A549 (cell line): ENCODE measurements around the gene SLC2A6. TPM values are rescaled to one million over a fixed set of nuclear protein-coding genes. Genes with fewer than 3 reads are reported as not detected.
A peak's percentile ranks its signal among the peaks of the same experiment; 100 is the strongest.

ENCODE experiments used
- ATAC-seq, 2 experiments: fragments of 200-7000 bp in 1 of 2; fragments of >200 bp in 1 of 2; cut with Nextera tagmentation in 1 of 2; cut with Tn5 transposase in 1 of 2; 3 replicates each; pipeline versions ENCODE4 v1.8.0 to v1.9.1; 2018 to 2020; ENCODE audit warnings: mild to moderate bottlenecking in 1 of 2, moderate library complexity in 1 of 2
- CTCF ChIA-PET: fragments of 300-600 bp; sonication (Branson Sonifier 250); formaldehyde crosslinking; extraction: SDS; loops from one replicate; lab custom pipeline; 2021; ENCODE audit warnings: antibody characterized with exemption, inconsistent platforms; lab: Yijun Ruan, JAX
- POLR2A ChIA-PET: fragments of 350-600 bp; formaldehyde crosslinking; extraction: SDS; loops from one replicate; lab custom pipeline; 2021; ENCODE audit warnings: antibody characterized with exemption, inconsistent platforms; lab: Yijun Ruan, JAX
- DNase-seq, 2 experiments: peaks; one replicate each; pipeline versions ENCODE4 v3.0.0 to v3.0.0-alpha.2; 2011 to 2016; ENCODE audit warnings: low read depth in 1 of 2, low spot score in 1 of 2
- FAIRE-seq: peaks from 2 replicates; lab custom pipeline; 2011; peaks lifted over from hg19 to GRCh38; lab: Jason Lieb, UNC
- H3K27ac ChIP-seq, 2 experiments: fragments of >200 bp; sonication (Bioruptor Twin); formaldehyde crosslinking; 3 replicates each; pipeline ENCODE4 v1.5.1; 2016 to 2017
- H3K4me1 ChIP-seq: fragments of >200 bp; sonication (Bioruptor Twin); formaldehyde crosslinking; 3 replicates; pipeline ENCODE4 v1.6.1; 2016
- H3K4me2 ChIP-seq: fragments of >200 bp; sonication (Bioruptor Twin); formaldehyde crosslinking; 3 replicates; pipeline ENCODE4 v1.6.1; 2016
- H3K4me3 ChIP-seq: fragments of >200 bp; sonication (Bioruptor Twin); formaldehyde crosslinking; 3 replicates; pipeline ENCODE4 v1.5.1; 2016
- H3K9me3 ChIP-seq: fragments of >200 bp; sonication (Bioruptor Twin); formaldehyde crosslinking; 3 replicates; pipeline ENCODE4 v1.6.1; 2016
- ATOH8 ChIP-seq: fragments of 250-450 bp; sonication (Bioruptor Pico); IDR thresholded peaks from 2 replicates; pipeline ENCODE4 v1.5.0; 2020; ENCODE audit warnings: low read depth, mild to moderate bottlenecking, moderate library complexity
- BCL3 ChIP-seq: fragments of >200 bp; sonication (Bioruptor Twin); formaldehyde crosslinking; IDR thresholded peaks from 3 replicates; pipeline ENCODE4 v1.6.1; 2016
- CBX2 ChIP-seq: fragments of 200-600 bp; sonication (generic); IDR thresholded peaks from 2 replicates; pipeline ENCODE4 v1.6.1; 2016; ENCODE audit warnings: low read depth, mild to moderate bottlenecking, borderline replicate concordance
- CEBPB ChIP-seq, 2 experiments: fragments of >200 bp in 1 of 2; sonication (Bioruptor Twin) in 1 of 2; formaldehyde crosslinking in 1 of 2; IDR thresholded peaks; 2 replicates each; pipeline ENCODE4 v1.6.1; 2012 to 2016
- CTCF ChIP-seq: fragments of >200 bp; sonication (Bioruptor Twin); formaldehyde crosslinking; IDR thresholded peaks from 3 replicates; pipeline ENCODE4 v1.5.1; 2016
- E2F6 ChIP-seq: IDR thresholded peaks from 2 replicates; pipeline ENCODE4 v1.6.1; 2012; ENCODE audit warnings: low read depth, borderline replicate concordance
- EHMT2 ChIP-seq: fragments of 200-600 bp; sonication (generic); IDR thresholded peaks from 2 replicates; pipeline ENCODE4 v1.6.1; 2016; ENCODE audit warnings: antibody characterized with exemption, low read depth, mild to moderate bottlenecking, moderate library complexity
- EP300 ChIP-seq, 2 experiments: fragments of >200 bp; sonication (Bioruptor Twin); formaldehyde crosslinking; IDR thresholded peaks; 2 replicates in 1 of 2; 3 replicates in 1 of 2; pipeline ENCODE4 v1.6.1; 2016 to 2017
- FOXS1 ChIP-seq: fragments of 250-450 bp; sonication (Bioruptor Pico); IDR thresholded peaks from 2 replicates; pipeline ENCODE4 v1.5.0; 2020; ENCODE audit warnings: mild to moderate bottlenecking, moderate library complexity
- HDAC2 ChIP-seq: fragments of 200-600 bp; sonication (generic); IDR thresholded peaks from 2 replicates; pipeline ENCODE4 v1.6.1; 2016
- HMGXB4 ChIP-seq: fragments of 250-450 bp; sonication (Bioruptor Pico); IDR thresholded peaks from 2 replicates; pipeline ENCODE4 v1.5.0; 2021; ENCODE audit warnings: mild to moderate bottlenecking, moderate library complexity, borderline replicate concordance
- HOXB13 ChIP-seq: fragments of 250-450 bp; sonication (Bioruptor Pico); IDR thresholded peaks from 2 replicates; pipeline ENCODE4 v1.5.0; 2020; ENCODE audit warnings: low read depth, mild to moderate bottlenecking, moderate library complexity
- KDM1A ChIP-seq: fragments of 200-600 bp; sonication (generic); IDR thresholded peaks from 2 replicates; pipeline ENCODE4 v1.6.1; 2016; ENCODE audit warnings: low read depth, mild to moderate bottlenecking
- KDM5A ChIP-seq: fragments of 200-600 bp; sonication (generic); IDR thresholded peaks from 2 replicates; pipeline ENCODE4 v1.6.1; 2016; ENCODE audit warnings: antibody characterized with exemption, mild to moderate bottlenecking
- MAZ ChIP-seq: fragments of 150-350 bp; IDR thresholded peaks from 2 replicates; pipeline ENCODE4 v1.6.1; 2014; ENCODE audit warnings: antibody characterized with exemption, low read depth, low read length, borderline replicate concordance
- NFE2L2 ChIP-seq: fragments of 150-350 bp; conservative IDR thresholded peaks from 2 replicates; pipeline ENCODE4 v1.6.1; 2014; ENCODE audit warnings: low read length
- NR3C1 ChIP-seq: fragments of >200 bp; sonication (Bioruptor Twin); formaldehyde crosslinking; IDR thresholded peaks from 3 replicates; pipeline ENCODE4 v1.6.1; 2017
- POLR2A ChIP-seq: IDR thresholded peaks from 2 replicates; pipeline ENCODE4 v1.6.1; 2012; ENCODE audit warnings: mild to moderate bottlenecking, low read length
- POLR2AphosphoS2 ChIP-seq: conservative IDR thresholded peaks from 2 replicates; pipeline ENCODE4 v1.6.1; 2012; ENCODE audit warnings: low read length, improper control_type of control experiment, inconsistent platforms
- RCOR1 ChIP-seq: fragments of 150-350 bp; IDR thresholded peaks from 2 replicates; pipeline ENCODE4 v1.6.1; 2014; ENCODE audit warnings: antibody characterized with exemption, low read length, low read depth
- RFX5 ChIP-seq: fragments of 450-650 bp; IDR thresholded peaks from 2 replicates; pipeline ENCODE4 v1.7.1; 2014; ENCODE audit warnings: antibody characterized with exemption, mild to moderate bottlenecking, moderate library complexity
- SMC3 ChIP-seq: fragments of >200 bp; sonication (Bioruptor Twin); formaldehyde crosslinking; IDR thresholded peaks from 3 replicates; pipeline ENCODE4 v1.6.1; 2018; ENCODE audit warnings: inconsistent platforms
- SREBF2 ChIP-seq: fragments of 450-650 bp; IDR thresholded peaks from 2 replicates; pipeline ENCODE4 v1.6.1; 2014; ENCODE audit warnings: mild to moderate bottlenecking, moderate library complexity
- ZFP36 ChIP-seq: fragments of 450-650 bp; IDR thresholded peaks from 2 replicates; pipeline ENCODE4 v1.6.1; 2014; ENCODE audit warnings: borderline replicate concordance; ENCODE audit not compliant: partially characterized antibody
- ZNF302 ChIP-seq: fragments of 250-450 bp; sonication (Bioruptor Pico); IDR thresholded peaks from 2 replicates; pipeline ENCODE4 v1.9.0; 2021; ENCODE audit warnings: inconsistent platforms, mild to moderate bottlenecking, moderate library complexity
- ZSCAN20 ChIP-seq: fragments of 250-450 bp; sonication (Bioruptor Pico); IDR thresholded peaks from 2 replicates; pipeline ENCODE4 v1.8.0; 2022; ENCODE audit warnings: mild to moderate bottlenecking, moderate library complexity
- WGBS: methylation state at CpG from one replicate; pipeline ENCODE4 v1.1.6; 2017; ENCODE audit errors: missing lambda C conversion rate; 5-methylcytosine and 5-hydroxymethylcytosine counted together
- polyA plus RNA-seq, 4 experiments: library from polyadenylated mRNA; depleted of rRNA in 3 of 4; stranded (reverse); fragments of >200 nt; fragmentation: RNase III in 1 of 4; extraction: RNeasy Plus Mini Kit Qiagen cat#74134 plus additional on column Dnase treatment in 1 of 4; gene quantifications; 2 replicates in 3 of 4; 3 replicates in 1 of 4; pipeline ENCODE4 v1.2.3, GENCODE V29; 2011 to 2017

Gene SLC2A6
- polyA plus RNA-seq, 2 of the 4 experiments (the other 2 are of a cell fraction): 3.7 to 20.5 TPM

- TF ChIP-seq SMC3 (no peak), HOXB13 (CRISPR knock-in tag) (no peak), ZNF302 (CRISPR knock-in tag) (no peak), HDAC2 (no peak), RCOR1 (no peak), ZSCAN20 (no peak), RFX5 (no peak), E2F6 (no peak), NR3C1 (no peak), HMGXB4 (CRISPR knock-in tag) (no peak)
- TF ChIP-seq, all 56 proteins: peak for 0
- H3K4me2 ChIP-seq: no peak overlapping the region
- no peak for ATAC-seq
- CTCF ChIA-PET: interaction anchor here (3.5 kb wide), 1 partner anchor 9 kb away, joined by 28 read pairs; the partner anchor contains the start of gene ADAMTSL2
- WGBS: 51% methylated on average over 5 of the region's 5 CpGs
- POLR2A ChIA-PET: no interaction called here
- no peak for FAIRE-seq
- no peaks in the 10 kb centered on the region for H3K9me3 ChIP-seq
- no peak overlapping the region for H3K27ac ChIP-seq
- no peak overlapping the region for H3K4me3 ChIP-seq
- peaks cover 5% of the 10 kb centered on the region; the same call in 1 of the 3 replicates for H3K4me1 ChIP-seq
- no peak for DNase-seq
Observed at GRCh38 chr9:133524146-133524545, 45.2 kb upstream of the SLC2A6 start.

- Histone ChIP-seq H3K4me1 (peaks cover 5% of the 10 kb centered on the region; the same call in 1 of the 3 replicates), H3K4me3 (no peak overlapping the region), H3K4me2 (no peak overlapping the region), H3K9me3 (no peaks in the 10 kb centered on the region), H3K27ac (no peak overlapping the region)
- ChIA-PET POLR2A (no interaction called here), CTCF (interaction anchor here (0.7 to 3.5 kb wide), 3 partner anchors 10 to 498 kb away, joined by 3 to 28 read pairs (median 3); partner anchors contain the start of gene ADAMTSL2)
- no peak for TF ChIP-seq POLR2A
- no peak for TF ChIP-seq SREBF2
- no peak for TF ChIP-seq EP300 (IDR thresholded peaks at IDR 0.05)
- TF ChIP-seq ATOH8 (CRISPR knock-in tag): no peak
- TF ChIP-seq BCL3: no peak
- no peak for TF ChIP-seq KDM1A
- TF ChIP-seq CTCF: no peak
- TF ChIP-seq HDAC2: no peak
- TF ChIP-seq ZFP36: no peak
- no peak for TF ChIP-seq KDM5A
- no peak for TF ChIP-seq FOXS1 (CRISPR knock-in tag)
- no peak for TF ChIP-seq EHMT2
- TF ChIP-seq POLR2AphosphoS2: no peak
- TF ChIP-seq RFX5: no peak
- TF ChIP-seq CBX2: no peak
- no peak for TF ChIP-seq CEBPB (IDR thresholded peaks at IDR 0.05)
- TF ChIP-seq MAZ: no peak
- TF ChIP-seq NFE2L2: no peak
- TF ChIP-seq HMGXB4 (CRISPR knock-in tag): no peak
- DNase-seq (no peak), ATAC-seq (0 out of 6 replicates have a peak, but pooled peaks of 1 of the 2 experiments have one; percentile 39), FAIRE-seq (no peak)
- WGBS: 81% methylated on average over 8 of the region's 8 CpGs
Observed at GRCh38 chr9:133523106-133523505, 44.2 kb upstream of the SLC2A6 start.
